ENCODE results near the gene NTNG2.
A peak's percentile ranks its signal among the peaks of the same experiment; 100 is the strongest.

Gene NTNG2

DNA sequence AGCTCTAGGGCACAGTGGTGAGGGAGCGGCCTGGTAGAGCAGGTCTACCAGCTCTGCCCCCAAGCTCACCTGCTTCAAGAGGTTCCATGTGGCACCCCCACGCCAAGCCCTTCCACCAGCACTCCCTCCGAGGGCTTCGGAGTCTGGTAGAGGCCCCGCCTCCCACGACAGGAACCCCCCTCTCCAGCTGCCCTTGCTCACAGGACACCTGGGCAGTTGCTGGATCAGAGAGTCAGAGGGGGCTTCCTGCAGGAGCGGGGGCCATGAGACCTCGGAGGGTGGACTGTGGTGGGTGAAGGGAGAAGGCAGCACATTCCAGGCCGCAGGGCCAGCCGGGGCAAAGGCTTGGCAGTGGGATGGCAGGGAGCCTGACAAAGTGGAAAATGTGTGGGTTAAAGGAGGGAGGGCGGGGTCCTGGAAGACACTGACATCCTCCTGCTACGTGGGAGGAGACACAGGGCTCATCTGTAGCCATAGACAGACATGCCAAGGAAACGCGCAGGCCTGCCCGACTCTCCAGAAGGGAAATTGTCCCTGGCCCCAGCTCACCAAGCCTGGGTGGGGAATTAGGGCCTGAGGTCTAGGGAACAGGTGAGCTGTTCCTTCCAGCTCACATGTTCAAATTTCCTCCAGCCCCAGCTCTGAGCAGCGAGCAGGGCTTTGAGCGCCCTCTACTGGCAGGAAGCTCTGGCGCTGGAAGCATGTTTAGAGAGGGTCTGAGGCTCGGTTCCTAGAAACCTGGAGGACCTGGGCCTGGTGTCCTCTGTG lies 74.2 kb downstream of the NTNG2 start:
- peak; percentile 21 to 28 for DNase-seq (ENCODE audit: low read depth in 2 of 2)

DNA sequence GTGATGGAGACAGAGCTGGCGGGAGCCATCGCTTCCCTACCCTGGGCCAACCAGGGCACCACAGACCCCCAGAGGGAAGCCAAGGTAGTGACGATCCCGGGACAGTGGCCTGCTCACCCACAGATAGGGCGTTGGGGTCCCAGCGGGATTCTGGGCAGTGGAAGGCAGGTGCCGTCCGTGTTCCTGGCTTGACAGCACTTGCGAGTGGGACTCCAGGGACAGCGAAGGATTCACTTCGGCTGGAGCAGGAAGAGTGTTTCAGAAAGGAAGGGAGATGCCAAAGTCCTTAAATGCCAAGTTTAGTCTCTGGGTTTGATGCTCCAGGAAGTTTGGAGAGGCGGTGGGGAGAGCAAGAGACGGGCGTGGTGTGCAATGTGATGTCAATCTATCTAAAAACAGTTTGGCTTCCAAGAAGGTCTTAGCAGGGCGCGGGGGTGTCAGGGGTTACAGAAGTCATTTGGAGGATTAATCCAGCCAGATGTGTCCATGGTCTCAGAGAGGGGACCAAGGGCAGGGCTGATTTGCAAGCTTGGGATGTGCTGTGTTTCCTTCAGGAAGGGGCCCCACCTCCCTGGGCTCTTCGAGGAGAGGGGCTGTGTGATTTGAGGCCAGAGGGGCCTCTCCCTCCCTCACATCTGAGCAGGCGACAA lies 74.9 kb downstream of the NTNG2 start:
- no peak for DNase-seq (ENCODE audit: low read depth in 2 of 2)

DNA sequence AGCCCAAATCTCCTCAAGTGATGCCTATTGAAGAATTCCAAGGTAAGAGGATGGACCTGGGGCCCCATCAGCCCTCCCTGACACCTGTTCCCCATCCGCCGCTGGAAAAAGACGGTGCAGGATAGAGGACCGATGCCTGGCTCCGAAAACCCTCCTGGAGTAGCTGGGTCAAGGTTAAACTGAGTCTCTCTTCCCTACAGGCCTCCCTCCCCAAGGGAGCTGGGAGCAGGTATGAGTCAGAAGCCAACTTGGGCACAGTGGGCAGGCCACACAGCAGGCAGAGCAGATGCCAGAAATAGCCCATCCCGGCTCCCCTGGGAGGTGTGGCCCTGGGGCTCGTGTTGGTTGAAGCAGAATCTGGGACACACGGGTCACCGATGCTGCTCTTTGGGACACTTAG lies 75.6 kb downstream of the NTNG2 start:
- DNase-seq (ENCODE audit: low read depth in 2 of 2), result no peak

GRCh38 chr9:132238026-132238972 lies 76.4 kb downstream of the NTNG2 start:
- DNase-seq (ENCODE audit: low read depth in 2 of 2), result no peak

GRCh38 chr9:132238992-132239391 lies 77.1 kb downstream of the NTNG2 start:
- no peak for DNase-seq (ENCODE audit: low read depth in 2 of 2)

- DNase-seq (ENCODE audit: low read depth in 2 of 2), result no peak
These were observed 77.7 kb downstream of the NTNG2 start for GRCh38 chr9:132239518-132239917.

GRCh38 chr9:132239999-132240840 lies 78.4 kb downstream of the NTNG2 start:
- DNase-seq (ENCODE audit: low read depth in 2 of 2), result no peak

GRCh38 chr9:132240841-132241482 lies 79.1 kb downstream of the NTNG2 start:
- DNase-seq (ENCODE audit: low read depth in 2 of 2), result peak; percentile 70 to 73

GRCh38 chr9:132241483-132241839 lies 79.6 kb downstream of the NTNG2 start:
- DNase-seq (ENCODE audit: low read depth in 2 of 2), result no peak

DNA sequence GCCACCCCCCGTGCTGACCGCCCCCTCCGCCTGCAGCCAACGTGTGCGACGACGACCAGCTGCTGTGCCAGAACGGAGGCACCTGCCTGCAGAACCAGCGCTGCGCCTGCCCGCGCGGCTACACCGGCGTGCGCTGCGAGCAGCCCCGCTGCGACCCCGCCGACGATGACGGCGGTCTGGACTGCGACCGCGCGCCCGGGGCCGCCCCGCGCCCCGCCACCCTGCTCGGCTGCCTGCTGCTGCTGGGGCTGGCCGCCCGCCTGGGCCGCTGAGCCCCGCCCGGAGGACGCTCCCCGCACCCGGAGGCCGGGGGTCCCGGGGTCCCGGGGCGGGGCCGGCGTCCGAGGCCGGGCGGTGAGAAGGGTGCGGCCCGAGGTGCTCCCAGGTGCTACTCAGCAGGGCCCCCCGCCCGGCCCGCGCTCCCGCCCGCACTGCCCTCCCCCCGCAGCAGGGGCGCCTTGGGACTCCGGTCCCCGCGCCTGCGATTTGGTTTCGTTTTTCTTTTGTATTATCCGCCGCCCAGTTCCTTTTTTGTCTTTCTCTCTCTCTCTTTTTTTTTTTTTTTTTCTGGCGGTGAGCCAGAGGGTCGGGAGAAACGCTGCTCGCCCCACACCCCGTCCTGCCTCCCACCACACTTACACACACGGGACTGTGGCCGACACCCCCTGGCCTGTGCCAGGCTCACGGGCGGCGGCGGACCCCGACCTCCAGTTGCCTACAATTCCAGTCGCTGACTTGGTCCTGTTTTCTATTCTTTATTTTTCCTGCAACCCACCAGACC lies 80.2 kb downstream of the NTNG2 start:
- DNase-seq (ENCODE audit: low read depth in 2 of 2), result no peak

GRCh38 chr9:132242621-132243155 lies 80.8 kb downstream of the NTNG2 start:
- no peak for DNase-seq (ENCODE audit: low read depth in 2 of 2)

DNA sequence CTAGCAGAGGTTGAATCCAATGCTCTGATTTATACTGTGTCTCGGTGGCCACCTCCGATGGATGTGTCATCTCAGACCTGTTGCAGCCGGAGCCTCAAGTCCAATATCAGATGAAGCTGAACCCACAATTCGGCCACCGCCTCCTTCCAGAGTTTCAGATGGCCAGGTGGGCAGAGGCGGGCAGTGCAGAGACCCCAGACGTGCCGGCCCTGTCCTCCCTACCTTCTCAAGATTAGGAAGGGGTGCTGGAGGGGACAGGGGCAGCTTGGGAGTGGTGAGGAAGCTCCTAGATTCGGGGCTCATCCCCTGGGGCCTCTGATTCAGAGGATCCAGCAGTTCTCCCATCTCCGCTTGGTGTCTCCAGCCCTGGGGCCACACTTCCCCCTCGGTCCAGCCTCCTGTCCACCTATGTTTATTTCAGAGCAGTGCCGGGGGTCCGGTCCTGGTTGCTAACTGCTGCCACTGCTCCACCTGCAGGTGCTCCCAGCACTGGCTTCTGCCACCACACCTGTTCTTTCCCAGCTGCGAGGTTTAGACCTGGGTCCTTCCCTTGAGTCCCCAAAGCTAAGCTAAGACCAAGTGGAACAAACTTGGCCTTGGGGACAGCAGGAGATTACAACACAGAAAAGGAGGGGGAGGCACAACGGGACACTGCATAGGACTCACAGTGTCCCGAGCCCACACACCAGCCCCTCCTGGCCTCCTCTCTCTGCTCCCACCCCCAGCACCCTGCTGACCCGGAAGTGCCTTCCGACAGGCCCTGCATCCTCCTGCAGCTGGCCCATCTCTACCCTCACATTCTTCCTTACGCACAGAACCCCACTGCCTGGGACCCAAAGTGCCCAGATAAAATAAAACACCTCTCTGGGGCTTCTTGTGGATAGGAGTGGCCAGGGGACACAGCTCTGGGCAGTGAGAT lies 81.6 kb downstream of the NTNG2 start:
- no peak for DNase-seq (ENCODE audit: low read depth in 2 of 2)

DNA sequence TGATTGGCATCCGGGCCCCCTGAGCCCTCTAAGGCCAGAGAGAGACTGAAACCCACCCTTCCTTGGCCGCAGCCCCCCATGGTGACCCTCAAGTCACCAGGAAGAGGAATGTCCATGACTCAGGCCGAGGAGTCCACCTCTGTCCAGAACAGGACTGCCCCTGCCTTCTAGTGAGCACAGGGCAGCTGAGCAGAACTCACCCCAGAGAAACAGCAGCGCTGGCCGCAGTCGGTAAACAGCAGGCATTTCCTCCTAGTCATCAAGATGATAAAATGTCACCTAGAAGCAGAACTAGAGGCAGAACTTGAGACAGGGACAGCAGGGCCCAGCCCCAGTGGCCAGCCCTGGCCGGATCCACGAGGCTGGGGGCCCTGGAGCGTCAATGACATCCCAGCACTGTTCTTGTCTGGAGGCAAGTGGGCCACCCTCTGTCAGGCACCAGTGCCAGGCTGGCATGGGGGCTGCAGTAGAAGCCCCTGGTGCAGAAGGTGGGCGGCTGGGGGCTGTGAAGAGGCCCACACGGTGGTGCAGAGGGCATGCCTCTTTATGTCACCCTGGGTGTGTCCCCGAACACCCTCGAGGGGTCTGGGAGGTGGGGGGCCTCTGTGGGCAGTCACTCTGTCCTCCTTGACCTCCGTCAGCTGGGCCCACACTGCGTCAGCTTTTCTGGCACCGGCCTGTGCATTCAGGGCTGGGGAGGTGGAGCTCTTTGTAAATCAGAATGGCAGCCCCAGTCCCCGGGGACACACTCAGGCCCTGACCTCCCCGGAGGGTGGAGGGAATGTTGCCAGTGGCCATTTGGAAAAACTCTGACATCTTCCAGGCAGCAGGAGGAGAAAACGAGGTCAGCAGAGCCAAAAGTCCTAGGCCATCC lies 83.0 kb downstream of the NTNG2 start:
- no peak for DNase-seq (ENCODE audit: low read depth in 2 of 2)

DNA sequence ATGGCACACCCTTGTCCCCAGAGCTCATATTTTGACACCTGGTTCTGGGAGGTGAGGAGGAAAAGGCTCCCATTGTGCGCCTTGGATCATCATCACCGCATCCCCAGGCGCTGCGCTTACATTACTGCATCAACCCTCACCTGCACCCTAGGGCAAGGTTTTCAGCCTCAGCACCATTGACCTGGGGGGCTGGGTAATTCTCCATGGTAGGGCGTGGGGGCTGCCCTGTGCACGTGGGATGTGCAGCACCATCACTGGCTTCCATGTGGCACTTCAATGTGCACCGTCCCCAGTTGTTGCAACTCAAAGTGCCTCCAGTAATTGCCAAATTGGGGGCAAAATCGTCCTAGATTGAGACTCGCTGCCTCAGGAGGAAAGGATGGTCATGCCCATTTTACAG lies 83.6 kb downstream of the NTNG2 start:
- DNase-seq (ENCODE audit: low read depth in 2 of 2), result no peak

- no peak for DNase-seq (ENCODE audit: low read depth in 2 of 2)
These were observed 86.1 kb downstream of the NTNG2 start for GRCh38 chr9:132247942-132248341.

- no peak for DNase-seq (ENCODE audit: low read depth in 2 of 2)
These were observed 87.3 kb downstream of the NTNG2 start for GRCh38 chr9:132249123-132249522.

GRCh38 chr9:132249690-132250089 lies 87.8 kb downstream of the NTNG2 start:
- no peak for DNase-seq (ENCODE audit: low read depth in 2 of 2)

All from fibroblast of skin of left quadriceps (primary cell).